HepG2 (cell line): ENCODE data around the gene ACE. TPM values are rescaled to one million over a fixed set of nuclear protein-coding genes. Genes with fewer than 3 reads are reported as not detected.

Source experiments
- GABPB1 ChIP-seq: IDR thresholded peaks from 2 replicates; pipeline ENCODE4 v1.6.1; 2016; ENCODE audit warnings: mild to moderate bottlenecking, missing genetic modification reagents, moderate library complexity, missing compliant biosample characterization
- HMGXB4 ChIP-seq, 2 experiments: sonication (generic) in 1 of 2; formaldehyde crosslinking in 1 of 2; IDR thresholded peaks; 2 replicates each; pipeline versions ENCODE4 v1.4.0 to v1.6.1; 2018 to 2020; ENCODE audit warnings: missing genetic modification reagents in 2 of 2, borderline replicate concordance in 1 of 2, low read depth in 1 of 2, mild to moderate bottlenecking in 1 of 2, missing biosample characterization in 1 of 2
- KDM3A ChIP-seq: IDR thresholded peaks from 2 replicates; pipeline ENCODE4 v1.6.1; 2018; ENCODE audit warnings: low read depth, missing compliant biosample characterization
- KIAA2018 ChIP-seq: sonication (generic); formaldehyde crosslinking; IDR thresholded peaks from 2 replicates; pipeline ENCODE4 v1.5.0; 2020; ENCODE audit warnings: mild to moderate bottlenecking, missing genetic modification reagents, borderline replicate concordance
- MYC ChIP-seq: sonication (generic); formaldehyde crosslinking; IDR thresholded peaks from 2 replicates; pipeline ENCODE4 v1.9.0; 2021; ENCODE audit warnings: missing genetic modification reagents, borderline replicate concordance
- NBN ChIP-seq: fragments of 450-650 bp; conservative IDR thresholded peaks from 2 replicates; pipeline ENCODE4 v1.6.1; 2017
- NR2F6 ChIP-seq, 2 experiments: IDR thresholded peaks; 2 replicates each; pipeline ENCODE4 v1.6.1; 2016; ENCODE audit warnings: antibody characterized with exemption in 1 of 2, mild to moderate bottlenecking in 1 of 2
- RBFOX2 ChIP-seq: fragments of 200-400 bp; formaldehyde crosslinking; IDR thresholded peaks from 2 replicates; pipeline ENCODE4 v1.6.1; 2017; ENCODE audit warnings: low read depth, mild to moderate bottlenecking, low read length
- RXRA ChIP-seq: sonication (generic); formaldehyde crosslinking; IDR thresholded peaks from 2 replicates; pipeline ENCODE4 v1.5.1; 2020; ENCODE audit warnings: missing genetic modification reagents
- UBTF ChIP-seq: sonication (generic); formaldehyde crosslinking; IDR thresholded peaks from 2 replicates; pipeline ENCODE4 v1.4.0; 2020; ENCODE audit warnings: mild to moderate bottlenecking, missing genetic modification reagents
- YY1 ChIP-seq: IDR thresholded peaks from 2 replicates; pipeline ENCODE4 v1.6.1; 2011; ENCODE audit warnings: low read length, low read depth, moderate library complexity, mild to moderate bottlenecking; ENCODE audit not compliant: insufficient read depth, insufficient replicate concordance
- ZNF180 ChIP-seq: sonication (generic); formaldehyde crosslinking; IDR thresholded peaks from 2 replicates; pipeline ENCODE4 v1.4.0; 2020; ENCODE audit warnings: low read depth, missing genetic modification reagents, borderline replicate concordance
- ZNF614 ChIP-seq: IDR thresholded peaks from 2 replicates; pipeline ENCODE4 v1.6.1; 2018; ENCODE audit warnings: missing biosample characterization, missing genetic modification reagents, inconsistent platforms, borderline replicate concordance
- ZNF720 ChIP-seq: sonication (generic); formaldehyde crosslinking; IDR thresholded peaks from 2 replicates; pipeline ENCODE4 v1.4.0; 2020; ENCODE audit warnings: missing genetic modification reagents
- polyA plus RNA-seq, 8 experiments: library from polyadenylated mRNA; depleted of rRNA in 3 of 8; stranded (reverse) in 7 of 8; unstranded in 1 of 8; fragments of >200 nt; fragmentation: Illumina TruSeq in 4 of 8; extraction: Trizol in 4 of 8; gene quantifications; 2 replicates each; pipeline versions ENCODE4 v1.2.1 to v1.2.3, GENCODE V29; 2011 to 2016; ENCODE audit warnings: low read depth in 4 of 8, missing spikeins in 1 of 8, mixed read lengths in 1 of 8; ENCODE audit not compliant: insufficient read depth in 1 of 8
- total RNA-seq, 5 experiments: library from RNA; depleted of rRNA; stranded (reverse); fragments of >200 nt; fragmentation: Illumina TruSeq; extraction: Trizol; gene quantifications; 2 replicates each; pipeline ENCODE4 v1.2.3, GENCODE V29; 2016; ENCODE audit warnings: low read depth in 1 of 5

ACE gene
- total and polyA plus RNA-seq, 2 of the 13 experiments (the other 11 are each of a cell fraction or from before 2014, with no cell fraction given): 0.08 to 0.13 TPM

GRCh38 chr17:63531022-63531965 lies 54.4 kb downstream of the ACE start (continued):
- TF ChIP-seq HMGXB4 (CRISPR knock-in tag; IDR thresholded peaks at IDR 0.05; ENCODE audit: borderline replicate concordance in 1 of 2, low read depth in 1 of 2) (peak; percentile 34 to 80; a peak in 2 of 4 replicates), YY1 (no peak), ZNF180 (CRISPR knock-in tag) (no peak), KDM3A (peak; percentile 81), KIAA2018 (CRISPR knock-in tag) (no peak), NR2F6 (IDR thresholded peaks at IDR 0.05) (peak; percentile 81), NR2F6 (CRISPR knock-in tag; IDR thresholded peaks at IDR 0.05) (peak; percentile 85), UBTF (peak; percentile 87; the same call in 1 of the 2 replicates), ZNF614 (CRISPR knock-in tag) (peak; percentile 74), NBN (no peak), MYC (CRISPR knock-in tag) (peak; percentile 66; the same call in 1 of the 2 replicates), RBFOX2 (no peak), GABPB1 (CRISPR knock-in tag) (peak; percentile 73), ZNF720 (CRISPR knock-in tag) (no peak), RXRA (peak; percentile 91)
